Uterus (tissue), 4 donors: Measurements from ENCODE around the gene LRCOL1. TPM values are rescaled to one million over a fixed set of nuclear protein-coding genes. Genes with fewer than 3 reads are reported as not detected.

Source experiments
- DNase-seq, 2 donors: peaks; one replicate each; pipeline ENCODE4 v3.0.0-alpha.2; 2019 to 2020
- H3K27ac ChIP-seq, 2 donors: fragments of 200-600 bp; sonication (generic); 1 replicate in 1 of 2; 2 replicates in 1 of 2; pipeline ENCODE4 v1.5.1; 2016 to 2018
- H3K27me3 ChIP-seq, 2 donors: fragments of 200-600 bp; sonication (generic); one replicate each; pipeline ENCODE4 v1.5.1; 2018 to 2019; ENCODE audit warnings: control low read depth in 1 of 2
- H3K36me3 ChIP-seq, 2 donors: fragments of 200-600 bp; sonication (generic); one replicate each; pipeline ENCODE4 v1.5.1; 2019; ENCODE audit warnings: control low read depth in 1 of 2
- H3K4me1 ChIP-seq, 2 donors: fragments of 200-600 bp; sonication (generic); one replicate each; pipeline ENCODE4 v1.5.1; 2018 to 2019; ENCODE audit warnings: control low read depth in 1 of 2
- H3K4me3 ChIP-seq, 2 donors: fragments of 200-600 bp; sonication (generic); 1 replicate in 1 of 2; 2 replicates in 1 of 2; pipeline ENCODE4 v1.5.1; 2018 to 2019; ENCODE audit warnings: mild to moderate bottlenecking in 1 of 2
- H3K9me3 ChIP-seq, 2 donors: fragments of 200-600 bp; sonication (generic); one replicate each; pipeline ENCODE4 v1.5.1; 2019; ENCODE audit warnings: control low read depth in 1 of 2
- POLR2A ChIP-seq, 2 donors: fragments of 450-650 bp; IDR thresholded peaks; one replicate each; pipeline ENCODE4 v1.6.1; 2016; ENCODE audit warnings: antibody characterized with exemption in 2 of 2, mild to moderate bottlenecking in 1 of 2, moderate library complexity in 1 of 2
- intact Hi-C: fragments of 100-400 bp; cut with DNase I; formaldehyde crosslinking; loops from one replicate; pipeline ENCODE4 v1.15.1; 2023; ENCODE audit warnings: low total_unique reads
- total RNA-seq, 4 donors: library from RNA; depleted of rRNA in 3 of 4; stranded (reverse); fragments of >200 nt in 3 of 4; gene quantifications; one replicate each; pipeline versions ENCODE4 v1.1.0 to v1.2.4, GENCODE V29; 2014 to 2023
- TF ChIP-seq, protein P1 (sequence below), 4 experiments: fragments of 200-600 bp in 2 of 4; fragments of 450-650 bp in 2 of 4; sonication (generic) in 2 of 4; IDR thresholded peaks; one replicate each; pipeline ENCODE4 v1.5.1; 2016 to 2019; ENCODE audit warnings: antibody characterized with exemption in 4 of 4, mild to moderate bottlenecking in 2 of 4, moderate library complexity in 1 of 4
- donor health status: DM: yes; HTN: yes; CAD: no.

Gene LRCOL1
- total RNA-seq, 4 donors from 2014 or later = 0.79 to 7.1 (median 1.5) TPM; not detected in 1

DNA sequence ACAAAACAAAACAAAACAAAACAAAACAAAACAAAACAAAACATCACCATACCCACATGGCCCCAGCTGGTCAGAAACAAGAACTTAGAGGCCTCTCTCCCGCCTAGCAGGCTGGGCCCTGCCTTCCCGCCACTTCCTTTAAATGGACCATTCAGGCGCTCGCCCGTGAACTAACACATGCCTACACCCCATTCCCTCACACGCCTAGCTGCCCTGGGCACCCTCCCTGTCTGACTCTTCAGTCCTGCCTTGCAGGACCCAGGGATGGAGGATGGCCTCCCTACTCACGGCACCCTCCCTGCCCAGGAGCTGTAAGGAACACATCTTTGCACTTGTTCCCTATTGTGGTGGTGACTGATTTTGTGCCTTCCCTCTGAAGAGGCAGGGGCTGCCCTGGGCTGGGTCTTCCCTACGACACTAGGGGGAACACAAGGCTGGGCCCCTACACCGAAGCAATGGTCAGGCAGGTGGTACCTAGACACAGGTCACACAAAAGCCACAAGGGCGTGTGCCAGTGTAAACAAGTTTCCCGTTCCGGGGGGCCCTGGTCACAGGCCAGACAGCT lies 29.7 kb upstream of the LRCOL1 start:
- Histone ChIP-seq H3K36me3 (no peaks in the 10 kb centered on the region), H3K9me3 (no peaks in the 10 kb centered on the region), H3K27me3 (no peaks in the 10 kb centered on the region), H3K4me3 (no peak overlapping the region), H3K4me1 (no peaks in the 10 kb centered on the region), H3K27ac (no peak overlapping the region)
- no peak for TF ChIP-seq POLR2A (IDR thresholded peaks at IDR 0.05)
- TF ChIP-seq, protein P1, sequence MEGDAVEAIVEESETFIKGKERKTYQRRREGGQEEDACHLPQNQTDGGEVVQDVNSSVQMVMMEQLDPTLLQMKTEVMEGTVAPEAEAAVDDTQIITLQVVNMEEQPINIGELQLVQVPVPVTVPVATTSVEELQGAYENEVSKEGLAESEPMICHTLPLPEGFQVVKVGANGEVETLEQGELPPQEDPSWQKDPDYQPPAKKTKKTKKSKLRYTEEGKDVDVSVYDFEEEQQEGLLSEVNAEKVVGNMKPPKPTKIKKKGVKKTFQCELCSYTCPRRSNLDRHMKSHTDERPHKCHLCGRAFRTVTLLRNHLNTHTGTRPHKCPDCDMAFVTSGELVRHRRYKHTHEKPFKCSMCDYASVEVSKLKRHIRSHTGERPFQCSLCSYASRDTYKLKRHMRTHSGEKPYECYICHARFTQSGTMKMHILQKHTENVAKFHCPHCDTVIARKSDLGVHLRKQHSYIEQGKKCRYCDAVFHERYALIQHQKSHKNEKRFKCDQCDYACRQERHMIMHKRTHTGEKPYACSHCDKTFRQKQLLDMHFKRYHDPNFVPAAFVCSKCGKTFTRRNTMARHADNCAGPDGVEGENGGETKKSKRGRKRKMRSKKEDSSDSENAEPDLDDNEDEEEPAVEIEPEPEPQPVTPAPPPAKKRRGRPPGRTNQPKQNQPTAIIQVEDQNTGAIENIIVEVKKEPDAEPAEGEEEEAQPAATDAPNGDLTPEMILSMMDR (IDR thresholded peaks at IDR 0.05) = no peak
- no peak for DNase-seq
- intact Hi-C loops = no loop called here

DNA sequence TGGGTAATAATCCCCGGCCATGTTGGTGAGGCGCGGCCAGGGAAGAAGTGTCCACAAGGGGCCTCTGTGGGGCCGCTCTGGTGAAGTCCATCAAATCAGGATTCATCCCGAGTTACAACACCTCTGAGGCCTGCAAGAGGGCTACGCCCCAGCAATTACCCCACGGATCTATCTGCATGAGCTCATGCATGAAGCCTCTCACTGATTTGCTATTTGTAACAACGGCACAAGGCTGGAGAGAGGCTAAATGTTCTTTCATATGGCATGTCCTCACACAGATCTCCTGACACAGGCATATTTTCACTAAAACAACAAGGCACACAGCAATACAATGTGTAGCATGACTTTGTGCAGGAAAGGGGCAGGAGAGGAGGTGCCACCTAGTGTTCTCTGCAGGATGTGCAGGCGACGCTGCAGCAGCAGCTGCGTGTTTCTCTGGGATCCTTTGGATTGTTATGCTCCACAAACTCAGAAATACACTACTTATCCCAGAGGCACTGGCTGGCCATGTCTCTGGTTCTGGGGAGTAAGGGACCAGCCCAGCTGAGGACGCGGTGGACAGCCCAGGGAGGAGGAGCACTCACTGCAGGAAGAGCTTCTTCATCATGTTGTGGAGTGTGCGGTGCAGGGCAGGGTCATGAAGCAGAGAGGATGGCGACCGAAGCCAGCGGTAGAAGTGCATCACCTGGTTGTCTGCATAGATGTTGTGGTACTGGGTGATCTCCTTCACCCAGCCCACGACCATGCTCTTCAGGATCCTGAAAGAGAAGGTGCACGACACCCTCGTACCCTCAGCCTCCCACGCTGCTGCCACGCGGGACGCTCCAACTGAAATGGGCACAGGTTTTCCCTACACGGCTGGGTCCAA lies 28.4 kb upstream of the LRCOL1 start:
- no peaks in the 10 kb centered on the region for H3K4me1 ChIP-seq
- no peak overlapping the region for H3K27ac ChIP-seq
- intact Hi-C loops = no loop called here
- H3K9me3 ChIP-seq = no peaks in the 10 kb centered on the region
- H3K27me3 ChIP-seq = no peaks in the 10 kb centered on the region
- no peaks in the 10 kb centered on the region for H3K36me3 ChIP-seq
- TF ChIP-seq, protein P1 (IDR thresholded peaks at IDR 0.05) = peak; percentile 39 to 51 (median 46)
- TF ChIP-seq POLR2A (IDR thresholded peaks at IDR 0.05) = no peak
- DNase-seq = peak; percentile 35 to 58
- H3K4me3 ChIP-seq = no peak overlapping the region

DNA sequence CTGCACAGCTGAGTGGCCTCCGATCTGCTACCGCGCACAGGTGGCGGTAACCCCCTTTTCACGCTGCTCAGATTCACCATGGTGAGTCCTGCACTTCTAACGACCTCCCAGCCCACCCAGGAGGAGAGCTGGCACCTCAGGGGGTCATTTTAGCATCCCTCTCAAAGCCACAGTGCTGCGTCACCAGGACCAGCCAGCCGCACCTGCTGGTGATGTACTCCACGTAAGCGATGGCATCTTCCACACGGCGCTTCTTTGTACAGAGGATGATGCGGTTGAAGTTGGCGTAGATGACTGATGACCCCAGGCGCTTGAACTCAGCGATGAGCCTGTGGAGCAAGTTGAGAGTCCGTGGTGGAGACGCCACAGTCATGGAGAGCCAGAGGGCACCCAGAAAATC lies 27.4 kb upstream of the LRCOL1 start:
- DNase-seq = no peak
- intact Hi-C loops = no loop called here

DNA sequence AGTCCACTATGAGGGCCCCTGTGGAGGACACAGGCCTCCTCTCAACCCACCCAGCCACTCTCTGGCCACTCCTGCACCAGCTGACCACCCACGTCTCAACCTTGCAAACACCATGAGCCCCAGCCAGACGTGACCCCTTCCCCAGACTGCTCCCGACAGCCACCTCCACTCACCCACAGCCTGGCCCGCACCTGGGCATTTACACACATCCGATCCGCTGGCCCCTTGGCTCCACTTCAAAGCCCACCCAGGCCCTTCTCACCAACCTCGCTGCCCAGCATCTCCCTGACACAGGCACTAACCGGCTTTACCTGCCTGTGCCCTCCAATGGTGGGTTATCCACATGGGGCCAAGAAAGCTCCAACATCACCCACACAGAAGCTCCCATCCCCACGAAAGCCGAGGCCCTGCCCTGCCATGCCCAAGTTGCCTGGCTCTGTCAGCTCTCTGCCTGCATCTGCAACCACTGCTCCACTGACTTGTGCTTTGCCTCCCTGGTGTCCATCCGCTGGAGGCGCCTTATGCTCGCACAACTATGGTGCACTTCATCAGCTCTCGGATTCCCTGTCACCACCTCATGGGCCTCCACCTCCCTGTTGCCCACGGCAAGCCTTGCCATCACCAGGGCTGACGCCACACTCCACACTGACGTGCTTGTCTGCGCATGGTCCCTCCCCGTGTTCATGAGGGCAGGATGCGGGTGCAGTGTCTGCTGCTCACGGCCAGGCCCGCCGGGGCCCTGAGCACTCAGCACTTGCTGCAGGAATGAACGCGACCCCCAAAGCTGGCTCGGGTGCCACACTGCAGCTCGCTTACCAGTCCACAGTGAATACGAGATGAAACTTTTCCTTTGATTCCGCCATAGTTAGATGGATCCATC lies 24.9 kb upstream of the LRCOL1 start:
- Histone ChIP-seq H3K9me3 (no peaks in the 10 kb centered on the region), H3K36me3 (no peaks in the 10 kb centered on the region), H3K4me3 (no peak overlapping the region), H3K4me1 (no peaks in the 10 kb centered on the region), H3K27me3 (no peaks in the 10 kb centered on the region), H3K27ac (no peak overlapping the region)
- intact Hi-C loops = no loop called here
- TF ChIP-seq, protein P1 (IDR thresholded peaks at IDR 0.05) = no peak
- no peak for TF ChIP-seq POLR2A (IDR thresholded peaks at IDR 0.05)
- no peak for DNase-seq

More for the DNA sequence above, 27.4 kb upstream of the LRCOL1 start:
- no peaks in the 10 kb centered on the region for H3K4me1 ChIP-seq
- no peak overlapping the region for H3K4me3 ChIP-seq
- H3K27ac ChIP-seq = no peak overlapping the region
- H3K27me3 ChIP-seq = no peaks in the 10 kb centered on the region
- no peaks in the 10 kb centered on the region for H3K9me3 ChIP-seq
- TF ChIP-seq, protein P1 (IDR thresholded peaks at IDR 0.05) = no peak
- TF ChIP-seq POLR2A (IDR thresholded peaks at IDR 0.05) = no peak
- H3K36me3 ChIP-seq = no peaks in the 10 kb centered on the region
